Stimulated activated CD4-positive, alpha-beta T cell treated with anti-CD3 and anti-CD28 coated beads, Interleukin-4, amount 100 ng/mL, for 24 hours (primary cell): Measurements from ENCODE around the gene SNED1.
A peak's percentile ranks its signal among the peaks of the same experiment; 100 is the strongest.
"Not testable (repeated sequence)": the region's sequence is repeated elsewhere in the genome, so short reads cannot be mapped to it uniquely, and the experiment has no call there.

ENCODE experiments used
- DNase-seq: peaks from one replicate; pipeline ENCODE4 v3.0.0-alpha.2; 2020

Gene SNED1

GRCh38 chr2:241091734-241092445 lies 93.5 kb downstream of the SNED1 start:
- DNase-seq, result no peak

GRCh38 chr2:241092677-241093076 lies 94.3 kb downstream of the SNED1 start:
- DNase-seq, result no peak

- DNase-seq, result not testable (repeated sequence)
These were observed 94.8 kb downstream of the SNED1 start for GRCh38 chr2:241093133-241093781.

- DNase-seq, result no peak
These were observed 95.8 kb downstream of the SNED1 start for GRCh38 chr2:241094172-241094571.

GRCh38 chr2:241094924-241095420 lies 96.6 kb downstream of the SNED1 start:
- DNase-seq, result no peak

- DNase-seq, result peak; percentile 37
These were observed 97.3 kb downstream of the SNED1 start for GRCh38 chr2:241095594-241096290.

GRCh38 chr2:241096979-241097378 lies 98.6 kb downstream of the SNED1 start:
- DNase-seq, result no peak

GRCh38 chr2:241099246-241099645 lies 100.8 kb downstream of the SNED1 start:
- no peak for DNase-seq

GRCh38 chr2:241102239-241102803 lies 103.9 kb downstream of the SNED1 start, which contains the start of gene MTERF4:
Gene MTERF4, minus strand, starts transcription at chr2:241102287. Its CDS starts 14 bp downstream, at chr2:241102273.
- peak; percentile 90 for DNase-seq

- DNase-seq, result no peak
These were observed 104.8 kb downstream of the SNED1 start for GRCh38 chr2:241103176-241103595.

GRCh38 chr2:241104611-241105010 lies 106.2 kb downstream of the SNED1 start:
- DNase-seq, result not testable (repeated sequence)

- no peak for DNase-seq
These were observed 107.2 kb downstream of the SNED1 start for GRCh38 chr2:241105641-241106040.

- DNase-seq, result no peak
These were observed 108.8 kb downstream of the SNED1 start for GRCh38 chr2:241107031-241107783.

- no peak for DNase-seq
These were observed 110.1 kb downstream of the SNED1 start for GRCh38 chr2:241108271-241109209.

GRCh38 chr2:241109210-241110088 lies 111.0 kb downstream of the SNED1 start:
- no peak for DNase-seq

- no peak for DNase-seq
These were observed 111.7 kb downstream of the SNED1 start for GRCh38 chr2:241110089-241110606.

- no peak for DNase-seq
These were observed 112.4 kb downstream of the SNED1 start for GRCh38 chr2:241110607-241111439.

- no peak for DNase-seq
These were observed 113.0 kb downstream of the SNED1 start for GRCh38 chr2:241111440-241111805.

- no peak for DNase-seq
These were observed 113.6 kb downstream of the SNED1 start for GRCh38 chr2:241112046-241112445.
